Osteoblast (primary cell): ENCODE results near the gene ST6GALNAC3. TPM values are rescaled to one million over a fixed set of nuclear protein-coding genes. Genes with fewer than 3 reads are reported as not detected.

Experiments
- DNase-seq: peaks from one replicate; pipeline ENCODE4 v3.0.0; 2011; ENCODE audit warnings: low spot score, mixed read lengths; ENCODE audit not compliant: insufficient read length; ENCODE audit errors: missing footprints
- H2AFZ ChIP-seq: 2 replicates; pipeline ENCODE4 v1.6.0; 2011; ENCODE audit warnings: mild to moderate bottlenecking, low read length
- H3K27ac ChIP-seq: 2 replicates; pipeline ENCODE4 v1.5.1; 2011; ENCODE audit warnings: mild to moderate bottlenecking, low read depth, low read length, moderate library complexity
- H3K27me3 ChIP-seq: 2 replicates; pipeline ENCODE4 v1.6.0; 2012; ENCODE audit warnings: mild to moderate bottlenecking, control low read depth, inconsistent platforms, low read length, moderate library complexity; ENCODE audit not compliant: insufficient read depth
- H3K36me3 ChIP-seq: 2 replicates; pipeline ENCODE4 v1.5.1; 2011; ENCODE audit warnings: mild to moderate bottlenecking, low read length, control low read depth, moderate library complexity; ENCODE audit not compliant: insufficient read depth
- H3K4me1 ChIP-seq: 2 replicates; pipeline ENCODE4 v1.5.1; 2011; ENCODE audit warnings: mild to moderate bottlenecking, low read length, control low read depth, moderate library complexity; ENCODE audit not compliant: insufficient read depth
- H3K4me2 ChIP-seq: 2 replicates; pipeline ENCODE4 v1.6.0; 2011; ENCODE audit warnings: mild to moderate bottlenecking, low read length; ENCODE audit not compliant: insufficient read depth
- H3K4me3 ChIP-seq: fragments of 200-600 bp; sonication (generic); 3 replicates; pipeline ENCODE4 v1.5.1; 2012; ENCODE audit warnings: mild to moderate bottlenecking, low read length, inconsistent platforms; ENCODE audit not compliant: insufficient read depth
- H3K79me2 ChIP-seq: 2 replicates; pipeline ENCODE4 v1.6.0; 2012; ENCODE audit warnings: mild to moderate bottlenecking, low read length, control low read depth, inconsistent platforms; ENCODE audit not compliant: insufficient read depth
- H3K9me3 ChIP-seq: 2 replicates; pipeline ENCODE4 v1.5.1; 2011; ENCODE audit warnings: low read depth, low read length, control low read depth
- H4K20me1 ChIP-seq: 2 replicates; pipeline ENCODE4 v1.6.0; 2012; ENCODE audit warnings: mild to moderate bottlenecking, low read length, control low read depth; ENCODE audit not compliant: insufficient read depth
- CTCF ChIP-seq: IDR thresholded peaks from 2 replicates; pipeline ENCODE4 v1.5.1; 2011; ENCODE audit warnings: mild to moderate bottlenecking, low read depth, low read length, moderate library complexity; ENCODE audit errors: extremely low read depth
- total RNA-seq: library from RNA; depleted of rRNA; stranded (reverse); fragments of >200 nt; gene quantifications from 2 replicates; pipeline ENCODE4 v1.2.3, GENCODE V29; 2012

The ST6GALNAC3 gene
- total RNA-seq, 1 donor, result not detected

DNA sequence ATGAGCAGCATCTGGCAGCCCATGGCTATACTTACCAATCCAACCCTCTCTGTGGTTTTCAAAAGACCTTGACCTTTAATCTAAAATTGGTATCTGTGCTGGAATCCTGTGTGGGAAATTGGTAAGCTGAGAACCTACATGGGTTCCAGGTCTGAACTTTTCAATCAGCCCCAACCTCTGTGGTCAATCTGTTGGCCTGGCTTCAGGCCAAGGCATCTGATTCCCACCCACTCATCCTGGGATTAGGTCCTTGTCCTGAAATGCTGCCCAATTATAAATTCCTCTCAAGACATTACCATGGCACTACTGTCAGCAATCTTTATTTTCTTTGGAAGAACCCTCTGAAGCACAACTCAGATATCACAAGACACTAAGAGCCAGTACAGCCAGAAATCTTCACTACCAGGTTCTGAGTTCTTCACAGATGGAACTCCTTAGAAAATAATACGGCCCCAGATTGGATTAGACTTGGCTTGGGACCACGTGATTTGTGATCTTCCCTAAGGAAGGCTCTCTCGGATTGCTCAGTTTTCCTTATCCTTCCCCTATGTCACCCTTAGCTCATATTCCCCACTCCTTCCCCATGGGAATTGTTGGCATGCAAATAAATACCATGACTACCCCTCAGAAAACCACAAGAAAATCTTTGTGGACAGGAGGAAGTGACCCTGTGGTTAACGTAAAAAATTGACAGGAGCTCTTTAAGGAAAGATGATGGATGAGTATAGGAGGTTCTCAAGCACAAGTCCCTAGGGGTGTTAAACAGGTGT is 584.8 kb downstream of the ST6GALNAC3 start:
- no peak overlapping the region for H3K4me2 ChIP-seq
- DNase-seq, result no peak
- H3K4me3 ChIP-seq, result no peak overlapping the region
- no peak overlapping the region for H2AFZ ChIP-seq
- H3K9me3 ChIP-seq, result peaks cover 3% of the 10 kb centered on the region
- H3K4me1 ChIP-seq, result no peaks in the 10 kb centered on the region
- no peaks in the 10 kb centered on the region for H3K27me3 ChIP-seq
- H3K36me3 ChIP-seq, result no peaks in the 10 kb centered on the region
- no peak overlapping the region for H3K27ac ChIP-seq
- no peaks in the 10 kb centered on the region for H4K20me1 ChIP-seq
- no peaks in the 10 kb centered on the region for H3K79me2 ChIP-seq
- no peak for TF ChIP-seq CTCF

- Histone ChIP-seq H3K4me2 (no peak overlapping the region), H3K36me3 (no peaks in the 10 kb centered on the region), H3K4me1 (no peaks in the 10 kb centered on the region), H3K27ac (no peak overlapping the region), H3K79me2 (no peaks in the 10 kb centered on the region), H3K9me3 (peaks cover 3% of the 10 kb centered on the region), H4K20me1 (no peaks in the 10 kb centered on the region), H2AFZ (no peak overlapping the region), H3K4me3 (no peak overlapping the region), H3K27me3 (no peaks in the 10 kb centered on the region)
- DNase-seq, result no peak
- no peak for TF ChIP-seq CTCF
Measured at GRCh38 chr1:76661531-76661930, 587.0 kb downstream of the ST6GALNAC3 start.

- no peaks in the 10 kb centered on the region for H4K20me1 ChIP-seq
- H3K4me1 ChIP-seq, result no peaks in the 10 kb centered on the region
- H3K79me2 ChIP-seq, result no peaks in the 10 kb centered on the region
- no peak for DNase-seq
- no peaks in the 10 kb centered on the region for H3K27me3 ChIP-seq
- H3K27ac ChIP-seq, result no peak overlapping the region
- TF ChIP-seq CTCF, result no peak
- H3K9me3 ChIP-seq, result peaks cover 3% of the 10 kb centered on the region
- no peaks in the 10 kb centered on the region for H3K36me3 ChIP-seq
- H3K4me3 ChIP-seq, result no peak overlapping the region
- H3K4me2 ChIP-seq, result no peak overlapping the region
- no peak overlapping the region for H2AFZ ChIP-seq
Measured at GRCh38 chr1:76666499-76666898, 592.0 kb downstream of the ST6GALNAC3 start.

DNA sequence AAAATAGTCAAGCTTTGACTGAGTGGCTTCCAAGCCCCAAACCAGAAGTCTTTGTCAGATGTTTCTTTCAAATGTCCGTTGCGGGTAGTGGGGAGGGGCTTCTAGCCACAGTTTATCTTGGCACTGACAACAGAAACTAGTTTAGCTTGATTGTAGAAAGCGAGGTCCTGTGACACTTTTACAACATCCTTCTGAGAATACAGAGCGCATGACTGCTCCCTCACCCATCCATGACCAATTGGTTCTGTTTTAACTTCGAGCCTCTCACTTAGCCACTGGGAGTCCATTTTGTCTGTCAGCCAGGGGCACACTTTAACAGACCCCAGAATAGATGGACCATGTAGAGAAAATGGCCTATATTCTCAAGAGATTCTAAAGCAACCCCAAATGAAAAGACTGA is 593.5 kb downstream of the ST6GALNAC3 start:
- no peak for DNase-seq
- no peak overlapping the region for H3K4me2 ChIP-seq

More for the DNA sequence above, 593.5 kb downstream of the ST6GALNAC3 start:
- H3K4me1 ChIP-seq, result no peaks in the 10 kb centered on the region
- no peaks in the 10 kb centered on the region for H3K36me3 ChIP-seq
- no peak overlapping the region for H3K27ac ChIP-seq
- no peaks in the 10 kb centered on the region for H4K20me1 ChIP-seq
- no peaks in the 10 kb centered on the region for H3K27me3 ChIP-seq
- no peaks in the 10 kb centered on the region for H3K79me2 ChIP-seq
- H2AFZ ChIP-seq, result peak overlapping the region; percentile 35
- no peak overlapping the region for H3K4me3 ChIP-seq
- H3K9me3 ChIP-seq, result no peaks in the 10 kb centered on the region
- no peak for TF ChIP-seq CTCF
